Neuron (in vitro differentiated cells): ENCODE data around the gene ORM2.
A peak's percentile ranks its signal among the peaks of the same experiment; 100 is the strongest.

ENCODE experiments used
- H2AFZ ChIP-seq: one replicate; pipeline ENCODE4 v1.6.1; 2013; ENCODE audit warnings: low read depth, mild to moderate bottlenecking, inconsistent platforms, low read length, moderate library complexity
- H3K27me3 ChIP-seq: one replicate; pipeline ENCODE4 v1.6.1; 2013; ENCODE audit warnings: low read length; ENCODE audit not compliant: insufficient read depth
- H3K36me3 ChIP-seq: one replicate; pipeline ENCODE4 v1.6.1; 2013; ENCODE audit warnings: low read length; ENCODE audit not compliant: insufficient read depth
- H3K4me1 ChIP-seq: one replicate; pipeline ENCODE4 v1.6.1; 2013; ENCODE audit warnings: low read length; ENCODE audit not compliant: insufficient read depth
- H3K4me3 ChIP-seq: 2 replicates; pipeline ENCODE4 v1.5.1; 2013; ENCODE audit warnings: mild to moderate bottlenecking, low read length, moderate library complexity
- H3K9me3 ChIP-seq: one replicate; pipeline ENCODE4 v1.6.1; 2013; ENCODE audit warnings: low read length

The ORM2 gene

DNA sequence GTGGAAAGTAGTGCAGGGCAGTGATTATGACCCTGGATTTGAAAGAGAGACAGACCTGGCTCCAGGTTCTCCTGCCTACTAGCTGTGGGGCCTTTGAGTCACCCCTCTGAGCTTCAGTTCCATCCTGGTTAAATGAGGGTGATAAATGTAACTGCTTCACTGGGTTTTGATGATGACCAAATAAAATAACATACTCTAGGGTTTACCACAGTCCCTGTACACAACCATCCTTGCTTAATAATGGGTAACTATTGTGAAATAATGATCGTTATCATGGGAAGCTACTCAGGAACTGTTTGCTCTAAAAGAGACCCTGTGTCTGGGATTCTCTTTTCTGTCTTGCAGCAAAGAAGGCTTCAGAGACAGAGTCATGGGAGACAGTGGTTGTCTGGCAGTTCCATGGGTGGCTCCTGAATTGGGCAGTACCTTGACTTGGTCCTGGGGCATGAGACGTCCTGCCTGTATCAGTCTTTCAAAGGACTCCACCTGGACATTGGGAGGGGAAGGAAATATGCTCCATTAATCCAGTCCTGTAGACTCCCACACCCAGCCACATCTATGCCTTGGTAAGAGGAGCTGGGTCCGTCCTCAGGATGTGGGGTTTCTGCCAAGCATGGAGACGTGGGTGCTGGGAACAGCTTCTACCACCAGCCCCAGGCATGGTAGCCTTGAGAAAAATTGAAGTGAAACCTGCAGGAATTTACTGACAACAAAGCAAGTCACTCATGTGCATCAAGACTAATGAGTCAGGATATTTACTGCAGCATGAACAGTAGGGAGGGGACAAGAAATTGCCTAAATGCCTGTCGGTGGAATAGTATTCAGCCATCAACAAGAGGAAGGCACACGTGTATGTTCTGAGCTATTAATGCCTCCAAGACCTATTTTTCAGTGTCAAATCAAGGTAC, 34.7 kb downstream of the ORM2 start:
- Histone ChIP-seq H3K4me1 (no peaks in the 10 kb centered on the region), H3K27me3 (no peaks in the 10 kb centered on the region), H2AFZ (no peak overlapping the region), H3K9me3 (no peaks in the 10 kb centered on the region), H3K4me3 (no peak overlapping the region), H3K36me3 (peaks cover 25% of the 10 kb centered on the region)

DNA sequence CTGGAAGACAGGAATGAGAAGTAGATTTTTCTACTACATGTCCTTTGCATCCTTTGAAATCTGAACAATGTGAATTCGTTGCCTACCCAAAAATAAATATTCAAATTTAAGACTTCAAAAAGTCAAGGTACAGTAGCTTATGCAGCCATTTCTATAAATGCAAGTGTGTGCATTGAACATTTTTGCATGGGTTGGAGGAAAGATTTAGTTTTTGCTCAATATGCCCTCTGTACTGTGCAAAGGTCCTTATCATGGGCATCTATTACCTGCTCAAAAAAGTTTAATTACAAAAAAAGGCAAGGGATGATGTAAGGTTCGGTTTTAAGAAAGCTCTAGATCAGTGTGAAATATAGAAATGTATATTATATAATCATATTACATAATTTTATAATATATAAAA, 35.5 kb downstream of the ORM2 start:
- Histone ChIP-seq H3K4me1 (peaks cover 5% of the 10 kb centered on the region), H2AFZ (no peak overlapping the region), H3K9me3 (no peaks in the 10 kb centered on the region), H3K4me3 (no peak overlapping the region), H3K36me3 (peaks cover 18% of the 10 kb centered on the region), H3K27me3 (no peaks in the 10 kb centered on the region)

- Histone ChIP-seq H2AFZ (no peak overlapping the region), H3K4me3 (no peak overlapping the region), H3K27me3 (no peaks in the 10 kb centered on the region), H3K36me3 (peaks cover 7% of the 10 kb centered on the region), H3K9me3 (no peaks in the 10 kb centered on the region), H3K4me1 (peaks cover 18% of the 10 kb centered on the region)
Observed at GRCh38 chr9:114366334-114367128, 36.9 kb downstream of the ORM2 start.

DNA sequence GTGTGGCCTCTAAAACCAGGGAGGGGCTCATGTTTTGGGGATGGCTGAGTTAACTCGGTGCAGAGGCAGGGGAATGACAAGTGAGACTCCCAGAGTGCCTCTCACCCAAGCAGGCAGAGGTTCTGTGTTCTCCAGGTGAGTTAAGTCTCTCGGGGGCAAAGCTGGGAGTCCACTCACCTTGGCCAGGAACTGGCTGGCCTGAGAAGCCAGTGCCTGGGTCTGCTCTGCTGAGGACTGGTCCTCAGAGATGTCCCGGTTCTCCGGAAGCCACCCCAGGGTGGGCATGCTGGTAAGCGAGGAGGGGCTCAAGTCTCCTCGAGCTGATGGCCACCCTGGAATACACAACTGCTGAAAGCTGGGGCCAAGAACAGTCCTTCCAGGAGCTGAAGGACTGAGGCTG, 37.7 kb downstream of the ORM2 start:
- Histone ChIP-seq H3K4me3 (no peak overlapping the region), H3K27me3 (no peaks in the 10 kb centered on the region), H2AFZ (no peak overlapping the region), H3K36me3 (peaks cover 7% of the 10 kb centered on the region), H3K9me3 (no peaks in the 10 kb centered on the region), H3K4me1 (peaks cover 18% of the 10 kb centered on the region)

DNA sequence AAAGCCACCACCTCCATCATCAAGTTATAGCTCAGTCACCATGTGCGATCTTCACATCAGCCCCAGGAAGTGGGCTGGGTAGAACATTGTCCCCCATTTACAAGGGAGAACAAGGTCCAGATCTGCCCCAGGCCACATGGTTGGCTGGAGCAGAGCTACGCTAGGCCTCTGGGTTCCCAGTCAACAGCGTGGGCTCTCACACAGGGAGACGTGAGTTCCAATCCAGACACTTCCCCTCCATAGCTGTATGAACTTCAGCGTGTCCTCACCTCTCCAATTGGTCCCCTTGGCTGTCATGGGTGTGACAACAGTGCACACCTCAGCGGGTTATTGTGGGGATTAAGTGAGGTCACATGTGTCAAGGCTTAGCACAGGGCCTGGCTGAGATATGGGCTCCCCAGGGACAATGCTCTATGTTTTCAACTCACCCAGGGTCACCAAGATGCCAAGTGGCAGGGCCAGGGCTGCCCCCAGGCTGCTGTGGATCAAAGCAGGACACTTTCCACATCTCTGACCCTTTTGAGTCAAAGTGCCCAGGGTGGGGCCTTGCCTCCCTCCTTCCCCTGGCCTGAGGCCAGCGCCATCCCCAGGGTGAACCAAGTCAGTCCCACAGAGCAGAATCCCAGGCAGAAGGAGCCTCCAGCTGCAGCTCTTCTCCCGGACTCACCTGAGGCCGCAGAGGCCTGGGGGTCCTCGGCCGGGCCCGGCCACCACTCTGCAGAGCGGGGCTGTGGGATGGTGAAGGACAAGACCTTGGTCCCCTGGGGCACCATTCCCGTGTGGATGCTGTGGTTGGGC, 38.3 kb downstream of the ORM2 start:
- no peaks in the 10 kb centered on the region for H3K9me3 ChIP-seq
- no peak overlapping the region for H3K4me3 ChIP-seq
- no peak overlapping the region for H2AFZ ChIP-seq
- H3K36me3 ChIP-seq: peaks cover 7% of the 10 kb centered on the region
- H3K27me3 ChIP-seq: no peaks in the 10 kb centered on the region
- H3K4me1 ChIP-seq: peaks cover 18% of the 10 kb centered on the region

- H3K4me1 ChIP-seq: peaks cover 18% of the 10 kb centered on the region
- H2AFZ ChIP-seq: peak overlapping the region; percentile 42
- no peak overlapping the region for H3K4me3 ChIP-seq
- no peaks in the 10 kb centered on the region for H3K27me3 ChIP-seq
- H3K36me3 ChIP-seq: peaks cover 4% of the 10 kb centered on the region
- no peaks in the 10 kb centered on the region for H3K9me3 ChIP-seq
Observed at GRCh38 chr9:114369216-114370130, 39.8 kb downstream of the ORM2 start.

DNA sequence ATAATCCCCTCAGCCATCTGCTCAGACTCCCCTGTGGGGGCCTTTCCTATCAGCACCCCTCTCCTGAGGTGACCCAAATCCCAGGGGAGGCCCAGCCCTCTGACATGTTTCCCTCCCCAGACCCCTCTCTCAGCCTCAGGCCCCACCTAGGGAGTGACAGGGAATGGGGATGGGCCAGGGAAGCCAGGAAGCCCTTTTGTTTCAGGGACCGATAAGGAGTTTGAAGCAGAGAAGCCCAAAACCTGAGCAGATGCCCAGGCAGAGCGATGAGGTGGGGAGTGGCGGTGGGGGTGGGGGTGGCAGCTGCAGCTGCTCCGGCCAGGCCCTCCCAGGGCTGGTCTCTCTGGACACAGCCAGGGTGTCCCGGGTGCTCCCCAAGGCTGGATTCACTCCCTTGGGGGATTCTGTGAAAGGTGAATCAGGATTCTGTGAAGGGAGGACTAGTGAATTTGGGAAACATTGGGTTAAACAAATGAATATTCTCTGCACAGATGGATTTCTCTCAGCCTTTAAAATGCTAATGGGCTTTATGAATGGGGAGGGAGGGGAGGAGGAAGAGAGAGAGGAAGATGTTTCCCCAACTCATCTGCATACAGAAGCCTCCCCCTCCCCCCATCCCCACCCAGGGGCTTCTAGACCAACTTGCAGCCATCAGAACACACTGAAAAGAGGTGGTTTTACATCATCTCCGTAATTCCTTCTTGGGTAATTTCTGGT, 40.7 kb downstream of the ORM2 start:
- Histone ChIP-seq H3K36me3 (peaks cover 4% of the 10 kb centered on the region), H3K4me3 (no peak overlapping the region), H3K9me3 (no peaks in the 10 kb centered on the region), H3K27me3 (no peaks in the 10 kb centered on the region), H3K4me1 (peaks cover 27% of the 10 kb centered on the region), H2AFZ (peak overlapping the region; percentile 42)

GRCh38 chr9:114370968-114371320, 41.3 kb downstream of the ORM2 start:
- peaks cover 4% of the 10 kb centered on the region for H3K36me3 ChIP-seq
- no peaks in the 10 kb centered on the region for H3K9me3 ChIP-seq
- peaks cover 30% of the 10 kb centered on the region for H3K4me1 ChIP-seq
- no peaks in the 10 kb centered on the region for H3K27me3 ChIP-seq
- peak overlapping the region; percentile 42 for H2AFZ ChIP-seq
- H3K4me3 ChIP-seq: no peak overlapping the region

DNA sequence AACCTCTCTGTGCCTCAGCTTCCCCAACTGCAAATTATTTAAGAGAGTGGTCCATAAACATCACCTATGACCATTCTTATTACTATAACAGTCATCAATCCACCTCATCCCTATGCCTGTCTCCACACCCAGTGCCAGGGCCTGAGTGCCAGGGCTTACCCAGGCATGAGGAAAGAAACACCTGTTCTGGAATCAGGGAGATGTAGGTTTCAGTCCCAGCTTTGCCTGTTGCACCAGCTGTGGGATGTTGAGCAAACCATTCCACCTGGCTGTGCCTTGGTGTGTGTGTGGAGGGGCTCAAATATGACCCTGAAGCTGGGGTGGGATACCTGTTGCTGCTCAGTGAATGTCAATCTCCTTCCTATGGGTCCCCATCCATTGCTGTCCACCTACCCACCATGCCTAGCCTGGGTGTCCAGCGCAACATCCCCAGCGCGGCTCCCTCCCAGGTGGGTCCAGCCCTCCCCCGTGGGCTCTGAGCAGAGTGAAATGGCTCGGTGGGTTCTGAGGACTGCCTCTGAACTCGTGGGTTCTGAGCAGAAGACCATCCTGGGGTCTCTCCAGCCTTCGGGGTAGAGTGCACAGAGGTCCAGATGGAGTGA, 41.8 kb downstream of the ORM2 start:
- Histone ChIP-seq H2AFZ (no peak overlapping the region), H3K4me1 (peaks cover 30% of the 10 kb centered on the region), H3K27me3 (no peaks in the 10 kb centered on the region), H3K9me3 (no peaks in the 10 kb centered on the region), H3K36me3 (peaks cover 4% of the 10 kb centered on the region), H3K4me3 (no peak overlapping the region)

- Histone ChIP-seq H3K36me3 (peaks cover 4% of the 10 kb centered on the region), H3K9me3 (no peaks in the 10 kb centered on the region), H3K27me3 (no peaks in the 10 kb centered on the region), H3K4me3 (no peak overlapping the region), H3K4me1 (peaks cover 32% of the 10 kb centered on the region), H2AFZ (no peak overlapping the region)
Observed at GRCh38 chr9:114371973-114372917, 42.6 kb downstream of the ORM2 start.
